Activated B cell treated with CpG ODN at 0.5 μM for 24 hours (primary cell): Measurements from ENCODE around the gene MAGEA9. TPM values are rescaled to one million over a fixed set of nuclear protein-coding genes. Genes with fewer than 3 reads are reported as not detected.
"Not testable (repeated sequence)": the region's sequence is repeated elsewhere in the genome, so short reads cannot be mapped to it uniquely, and the experiment has no call there.

Experiments
- ATAC-seq: fragments of 200-7000 bp; cut with Tn5 transposase; one replicate; pipeline ENCODE4 v1.10.0; 2021; ENCODE audit warnings: low read depth, mild to moderate bottlenecking, moderate library complexity
- CTCF ChIA-PET: fragments of 350-600 bp; sonication (Branson Sonifier 250); formaldehyde crosslinking; loops from one replicate; lab custom pipeline; 2021; ENCODE audit warnings: antibody characterized with exemption; lab: Charles Lee
- POLR2A ChIA-PET: fragments of 350-600 bp; sonication (Branson Sonifier 250); formaldehyde crosslinking; loops from one replicate; lab custom pipeline; 2021; ENCODE audit warnings: antibody characterized with exemption; lab: Charles Lee
- DNase-seq: peaks from one replicate; pipeline ENCODE4 v3.0.0; 2022
- H3K27ac Mint-ChIP-seq: one replicate; pipeline ENCODE4 v1.8.0; 2020; ENCODE audit warnings: mixed read lengths
- H3K27me3 Mint-ChIP-seq: one replicate; pipeline ENCODE4 v1.8.0; 2021; ENCODE audit warnings: mixed read lengths
- H3K36me3 Mint-ChIP-seq: one replicate; pipeline ENCODE4 v1.8.0; 2021; ENCODE audit warnings: low read depth, mixed read lengths
- H3K4me1 Mint-ChIP-seq: one replicate; pipeline ENCODE4 v1.8.0; 2021; ENCODE audit warnings: mixed read lengths
- H3K4me3 Mint-ChIP-seq: one replicate; pipeline ENCODE4 v1.8.0; 2020; ENCODE audit warnings: mild to moderate bottlenecking, mixed read lengths
- H3K9me3 Mint-ChIP-seq: one replicate; pipeline ENCODE4 v1.8.0; 2020; ENCODE audit warnings: mixed read lengths
- CTCF ChIP-seq: fragments of 200-600 bp; IDR thresholded peaks from one replicate; pipeline ENCODE4 v1.8.0; 2022; ENCODE audit warnings: antibody characterized with exemption, mild to moderate bottlenecking
- intact Hi-C: fragments of 100-400 bp; cut with micrococcal nuclease; formaldehyde crosslinking; loops from one replicate; pipeline ENCODE4 v1.15.1; 2024
- total RNA-seq: library from RNA; stranded (reverse); gene quantifications from 2 replicates; pipeline ENCODE4 v1.2.3, GENCODE V29; 2022

Gene MAGEA9
- not detected in 2 replicates for total RNA-seq

- ATAC-seq, CTCF ChIA-PET, H3K4me3 Mint-ChIP-seq, H3K9me3 Mint-ChIP-seq, H3K27ac Mint-ChIP-seq, intact Hi-C loops, DNase-seq, H3K27me3 Mint-ChIP-seq, H3K36me3 Mint-ChIP-seq, H3K4me1 Mint-ChIP-seq, POLR2A ChIA-PET: not testable (repeated sequence)
Measured at GRCh38 chrX:149781727-149782126, at the start of gene MAGEA9. MAGEA9 (plus strand) TSS chrX:149781930; CDS start chrX:149786211, 4,281 bp downstream.

- ATAC-seq, H3K27me3 Mint-ChIP-seq, H3K36me3 Mint-ChIP-seq, H3K4me1 Mint-ChIP-seq, H3K9me3 Mint-ChIP-seq, intact Hi-C loops, CTCF ChIA-PET, DNase-seq, POLR2A ChIA-PET, H3K4me3 Mint-ChIP-seq, H3K27ac Mint-ChIP-seq: not testable (repeated sequence)
Measured at GRCh38 chrX:149742269-149742668, 39.5 kb upstream of the MAGEA9 start.

- POLR2A ChIA-PET, H3K27me3 Mint-ChIP-seq, H3K27ac Mint-ChIP-seq, H3K9me3 Mint-ChIP-seq, H3K4me3 Mint-ChIP-seq, DNase-seq, intact Hi-C loops, CTCF ChIA-PET, H3K4me1 Mint-ChIP-seq, H3K36me3 Mint-ChIP-seq: not testable (repeated sequence)
- ATAC-seq, result peak; percentile 37
Measured at GRCh38 chrX:149746390-149747007, 35.2 kb upstream of the MAGEA9 start.

GRCh38 chrX:149757206-149758067 lies 24.3 kb upstream of the MAGEA9 start:
- no peak overlapping the region for H3K4me3 Mint-ChIP-seq

GRCh38 chrX:149758068-149758714 lies 23.5 kb upstream of the MAGEA9 start:
- no peak for ATAC-seq
- ChIA-PET POLR2A (no interaction called here), CTCF (no interaction called here)
- peaks cover 3% of the 10 kb centered on the region for H3K27me3 Mint-ChIP-seq
- H3K36me3 Mint-ChIP-seq, result no peaks in the 10 kb centered on the region
- no peak overlapping the region for H3K27ac Mint-ChIP-seq
- no peak overlapping the region for H3K4me3 Mint-ChIP-seq
- H3K4me1 Mint-ChIP-seq, result no peaks in the 10 kb centered on the region
- intact Hi-C loops, result no loop called here
- no peak for DNase-seq
- no peaks in the 10 kb centered on the region for H3K9me3 Mint-ChIP-seq
- TF ChIP-seq CTCF, result no peak

More at GRCh38 chrX:149757206-149758067, 24.3 kb upstream of the MAGEA9 start:
- ATAC-seq (no peak), DNase-seq (no peak)
- POLR2A ChIA-PET, result no interaction called here
- Mint-ChIP-seq H3K27me3 (peaks cover 5% of the 10 kb centered on the region), H3K27ac (no peak overlapping the region), H3K9me3 (no peaks in the 10 kb centered on the region), H3K36me3 (no peaks in the 10 kb centered on the region), H3K4me1 (no peaks in the 10 kb centered on the region)
- no peak for TF ChIP-seq CTCF
- CTCF ChIA-PET, result no interaction called here
- intact Hi-C loops, result no loop called here

GRCh38 chrX:149758715-149759078 lies 23.0 kb upstream of the MAGEA9 start:
- H3K36me3 Mint-ChIP-seq, DNase-seq, H3K4me3 Mint-ChIP-seq, ATAC-seq, intact Hi-C loops, H3K27ac Mint-ChIP-seq, H3K4me1 Mint-ChIP-seq, H3K27me3 Mint-ChIP-seq, CTCF ChIA-PET, POLR2A ChIA-PET, H3K9me3 Mint-ChIP-seq: not testable (repeated sequence)

GRCh38 chrX:149759824-149760223 lies 21.9 kb upstream of the MAGEA9 start:
- no peaks in the 10 kb centered on the region for H3K9me3 Mint-ChIP-seq
- TF ChIP-seq CTCF, result no peak
- H3K4me1 Mint-ChIP-seq, result no peaks in the 10 kb centered on the region
- H3K4me3 Mint-ChIP-seq, result no peak overlapping the region
- intact Hi-C loops, result no loop called here
- CTCF ChIA-PET, result no interaction called here
- H3K36me3 Mint-ChIP-seq, result no peaks in the 10 kb centered on the region
- POLR2A ChIA-PET, result no interaction called here
- H3K27me3 Mint-ChIP-seq, result peaks cover 3% of the 10 kb centered on the region
- no peak for DNase-seq
- no peak for ATAC-seq
- no peak overlapping the region for H3K27ac Mint-ChIP-seq
